ENCODE results near the gene BCR. TPM values are rescaled to one million over a fixed set of nuclear protein-coding genes. Genes with fewer than 3 reads are reported as not detected.

BCR gene
- total RNA-seq, 4 donors from 2014 or later, result 72.8 to 87.8 (median 79.3) TPM

- Histone ChIP-seq H3K27ac (peak overlapping the region; percentile 70), H3K27me3 (no peaks in the 10 kb centered on the region), H3K4me3 (no peak overlapping the region), H3K4me1 (peaks cover 57% of the 10 kb centered on the region), H3K9me3 (no peaks in the 10 kb centered on the region), H3K36me3 (peaks cover 39% of the 10 kb centered on the region)
- no peak for DNase-seq (ENCODE audit: low spot score in 2 of 2)
- TF ChIP-seq POLR2AphosphoS5 (IDR thresholded peaks at IDR 0.05), result peak in 1 of 3 donors; percentile 1
- no peak for TF ChIP-seq POLR2A (IDR thresholded peaks at IDR 0.05)
- 60% methylated on average over 9 of the region's 10 CpGs for WGBS
Measured at GRCh38 chr22:23282516-23282915, 102.2 kb downstream of the BCR start.

GRCh38 chr22:23282986-23283385 is 102.7 kb downstream of the BCR start:
- no peak for DNase-seq (ENCODE audit: low spot score in 2 of 2)
- Histone ChIP-seq H3K36me3 (peaks cover 43% of the 10 kb centered on the region), H3K4me1 (peaks cover 54% of the 10 kb centered on the region), H3K9me3 (no peaks in the 10 kb centered on the region), H3K4me3 (no peak overlapping the region), H3K27ac (peak overlapping the region; percentile 70), H3K27me3 (no peaks in the 10 kb centered on the region)
- TF ChIP-seq CTCF (IDR thresholded peaks at IDR 0.05) (no peak), POLR2A (IDR thresholded peaks at IDR 0.05) (no peak), POLR2AphosphoS5 (IDR thresholded peaks at IDR 0.05) (no peak), EP300 (IDR thresholded peaks at IDR 0.05) (no peak)
- WGBS, result 88% methylated on average over 4 of the region's 11 CpGs

GRCh38 chr22:23283591-23284503 is 103.5 kb downstream of the BCR start:
- H3K36me3 ChIP-seq, result peaks cover 51% of the 10 kb centered on the region

GRCh38 chr22:23284504-23285033 is 104.3 kb downstream of the BCR start:
- DNase-seq (ENCODE audit: low spot score in 2 of 2), result no peak
- TF ChIP-seq POLR2AphosphoS5 (IDR thresholded peaks at IDR 0.05) (no peak), CTCF (IDR thresholded peaks at IDR 0.05) (no peak), POLR2A (IDR thresholded peaks at IDR 0.05) (no peak), EP300 (IDR thresholded peaks at IDR 0.05) (no peak)
- H3K27me3 ChIP-seq, result no peaks in the 10 kb centered on the region
- no peak overlapping the region for H3K27ac ChIP-seq
- WGBS, result 92% methylated on average over 9 of the region's 10 CpGs
- peaks cover 58% of the 10 kb centered on the region for H3K36me3 ChIP-seq
- no peak overlapping the region for H3K4me3 ChIP-seq
- H3K9me3 ChIP-seq, result no peaks in the 10 kb centered on the region
- peaks cover 39% of the 10 kb centered on the region for H3K4me1 ChIP-seq

More at GRCh38 chr22:23283591-23284503, 103.5 kb downstream of the BCR start:
- peaks cover 46% of the 10 kb centered on the region for H3K4me1 ChIP-seq
- H3K27me3 ChIP-seq, result no peaks in the 10 kb centered on the region
- no peak overlapping the region for H3K27ac ChIP-seq
- DNase-seq (ENCODE audit: low spot score in 2 of 2), result no peak
- H3K9me3 ChIP-seq, result no peaks in the 10 kb centered on the region
- no peak overlapping the region for H3K4me3 ChIP-seq
- WGBS, result 81% methylated on average over 5 of the region's 22 CpGs
- TF ChIP-seq CTCF (IDR thresholded peaks at IDR 0.05) (no peak), POLR2A (IDR thresholded peaks at IDR 0.05) (no peak), EP300 (IDR thresholded peaks at IDR 0.05) (no peak), POLR2AphosphoS5 (IDR thresholded peaks at IDR 0.05) (no peak)

GRCh38 chr22:23285236-23285635 is 104.9 kb downstream of the BCR start:
- 85% methylated on average over 4 of the region's 8 CpGs for WGBS
- H3K27me3 ChIP-seq, result no peaks in the 10 kb centered on the region
- TF ChIP-seq EP300 (IDR thresholded peaks at IDR 0.05), result no peak
- TF ChIP-seq POLR2AphosphoS5 (IDR thresholded peaks at IDR 0.05), result no peak
- no peak for TF ChIP-seq CTCF (IDR thresholded peaks at IDR 0.05)
- H3K36me3 ChIP-seq, result peaks cover 65% of the 10 kb centered on the region
- no peak for DNase-seq (ENCODE audit: low spot score in 2 of 2)
- H3K4me1 ChIP-seq, result peaks cover 37% of the 10 kb centered on the region
- no peak overlapping the region for H3K27ac ChIP-seq
- H3K9me3 ChIP-seq, result no peaks in the 10 kb centered on the region
- H3K4me3 ChIP-seq, result no peak overlapping the region

All from suprapubic skin (tissue), 4 donors.